Ecto neural progenitor cell (in vitro differentiated cells): ENCODE data around the gene CSNK2A1.

Experiments
- DNase-seq: peaks from one replicate; pipeline ENCODE4 v3.0.0-alpha.2; 2018; ENCODE audit warnings: low spot score

Gene CSNK2A1

GRCh38 chr20:430091-430999 is 113.2 kb downstream of the CSNK2A1 start:
- no peak for DNase-seq

GRCh38 chr20:428658-429200 is 114.9 kb downstream of the CSNK2A1 start:
- DNase-seq: no peak

GRCh38 chr20:427849-428657 is 115.5 kb downstream of the CSNK2A1 start:
- DNase-seq: no peak

- DNase-seq: no peak
Observed at GRCh38 chr20:427401-427800, 116.2 kb downstream of the CSNK2A1 start.

GRCh38 chr20:426566-426965 is 117.0 kb downstream of the CSNK2A1 start:
- DNase-seq: no peak
